Fibroblast of mammary gland (primary cell): ENCODE measurements around the gene LARP6.
"Not testable (repeated sequence)": the region's sequence is repeated elsewhere in the genome, so short reads cannot be mapped to it uniquely, and the experiment has no call there.

ENCODE experiments used
- DNase-seq: peaks from one replicate; pipeline ENCODE4 v3.0.0-alpha.2; 2010; ENCODE audit warnings: low read depth
- H3K4me3 ChIP-seq: 2 replicates; pipeline ENCODE4 v1.5.1; 2011; ENCODE audit warnings: low read depth, mild to moderate bottlenecking, low read length, moderate library complexity; ENCODE audit not compliant: control insufficient read depth
- CTCF ChIP-seq: conservative IDR thresholded peaks from 2 replicates; pipeline ENCODE4 v1.5.1; 2011; ENCODE audit warnings: low read depth, low read length, inconsistent platforms; ENCODE audit not compliant: control insufficient read depth, insufficient read depth

The LARP6 gene

GRCh38 chr15:70818580-70818979 lies 35.4 kb downstream of the LARP6 start:
- DNase-seq = no peak
- TF ChIP-seq CTCF = no peak
- H3K4me3 ChIP-seq = no peak overlapping the region

GRCh38 chr15:70817266-70817665 lies 36.7 kb downstream of the LARP6 start:
- DNase-seq = no peak
- no peak for TF ChIP-seq CTCF
- H3K4me3 ChIP-seq = no peak overlapping the region

- no peak overlapping the region for H3K4me3 ChIP-seq
- TF ChIP-seq CTCF = no peak
- DNase-seq = no peak
Observed at GRCh38 chr15:70815604-70816003, 38.4 kb downstream of the LARP6 start.

GRCh38 chr15:70815011-70815410 lies 38.9 kb downstream of the LARP6 start:
- H3K4me3 ChIP-seq, DNase-seq: not testable (repeated sequence)

- TF ChIP-seq CTCF = no peak
Observed at GRCh38 chr15:70812827-70813364, 41.1 kb downstream of the LARP6 start.

GRCh38 chr15:70810916-70811578 lies 42.9 kb downstream of the LARP6 start:
- no peak for DNase-seq
- no peak overlapping the region for H3K4me3 ChIP-seq

More at GRCh38 chr15:70812827-70813364, 41.1 kb downstream of the LARP6 start:
- DNase-seq = no peak
- no peak overlapping the region for H3K4me3 ChIP-seq

More at GRCh38 chr15:70810916-70811578, 42.9 kb downstream of the LARP6 start:
- TF ChIP-seq CTCF = no peak
